SK-N-SH treated with all-trans-retinoic acid at 6 μM for 48 hours (cell line): ENCODE data around the gene SRSF4.

Source experiments
- CREB5 ChIP-seq: fragments of 250-450 bp; sonication (Bioruptor Pico); IDR thresholded peaks from 2 replicates; pipeline ENCODE4 v1.5.1; 2020; ENCODE audit warnings: low read depth, mild to moderate bottlenecking, moderate library complexity
- OSR1 ChIP-seq: fragments of 250-450 bp; sonication (Bioruptor Pico); IDR thresholded peaks from 2 replicates; pipeline ENCODE4 v1.8.0; 2022; ENCODE audit warnings: moderate library complexity, mild to moderate bottlenecking, inconsistent platforms
- PATZ1 ChIP-seq: fragments of 250-450 bp; sonication (Bioruptor Pico); IDR thresholded peaks from 2 replicates; pipeline ENCODE4 v1.8.0; 2020; ENCODE audit warnings: mild to moderate bottlenecking, moderate library complexity, borderline replicate concordance
- PPARA ChIP-seq: fragments of 250-450 bp; sonication (Bioruptor Pico); IDR thresholded peaks from 2 replicates; pipeline ENCODE4 v1.5.0; 2020; ENCODE audit warnings: mild to moderate bottlenecking, borderline replicate concordance
- TOX ChIP-seq: fragments of 250-450 bp; sonication (Bioruptor Pico); IDR thresholded peaks from 2 replicates; pipeline ENCODE4 v1.8.0; 2021; ENCODE audit warnings: mild to moderate bottlenecking, moderate library complexity, borderline replicate concordance
- ZFP30 ChIP-seq: fragments of 450-650 bp; formaldehyde crosslinking; IDR thresholded peaks from 2 replicates; pipeline ENCODE4 v1.5.0; 2022; ENCODE audit warnings: mild to moderate bottlenecking, moderate library complexity
- ZNF565 ChIP-seq: fragments of 450-650 bp; formaldehyde crosslinking; conservative IDR thresholded peaks from 2 replicates; pipeline ENCODE4 v1.5.0; 2020; ENCODE audit warnings: low read depth, mild to moderate bottlenecking, moderate library complexity
- ZNF8 ChIP-seq: fragments of 450-650 bp; formaldehyde crosslinking; IDR thresholded peaks from 2 replicates; pipeline ENCODE4 v1.5.0; 2020; ENCODE audit warnings: mild to moderate bottlenecking, moderate library complexity
- TF ChIP-seq, protein P1 (sequence below): fragments of 250-450 bp; sonication (Bioruptor Pico); IDR thresholded peaks from 2 replicates; pipeline ENCODE4 v1.5.0; 2020; ENCODE audit warnings: mild to moderate bottlenecking, moderate library complexity

DNA sequence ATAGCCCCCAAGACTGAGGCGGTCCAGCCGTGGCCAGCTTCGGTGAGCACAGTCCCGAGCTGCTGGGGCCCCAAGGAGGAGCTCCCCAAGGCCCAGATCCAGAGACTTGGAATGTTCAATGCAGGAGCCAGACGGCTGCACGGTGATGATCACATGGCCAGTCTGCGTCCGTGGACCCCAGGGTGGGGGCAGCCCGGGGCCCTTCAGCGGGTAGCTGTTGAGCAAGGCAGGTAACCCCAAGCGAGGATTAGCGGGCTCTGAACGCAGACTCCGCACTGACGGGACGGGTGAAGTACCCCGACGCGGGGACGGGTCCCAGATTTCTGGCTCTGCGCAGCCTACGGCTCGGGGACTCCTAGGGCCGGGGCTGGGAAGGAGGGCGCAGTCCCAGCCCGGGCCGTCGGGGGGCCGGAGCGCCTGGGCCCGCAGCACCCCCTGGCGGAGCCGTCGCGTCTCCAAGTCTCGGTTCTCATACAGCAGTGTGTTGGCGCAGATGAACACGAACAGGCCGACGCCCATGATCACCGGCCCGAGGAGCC is 60.7 kb downstream of the SRSF4 start:
- TF ChIP-seq ZFP30 (CRISPR knock-in tag): no peak
- TF ChIP-seq TOX (CRISPR knock-in tag): no peak
- TF ChIP-seq, protein P1, sequence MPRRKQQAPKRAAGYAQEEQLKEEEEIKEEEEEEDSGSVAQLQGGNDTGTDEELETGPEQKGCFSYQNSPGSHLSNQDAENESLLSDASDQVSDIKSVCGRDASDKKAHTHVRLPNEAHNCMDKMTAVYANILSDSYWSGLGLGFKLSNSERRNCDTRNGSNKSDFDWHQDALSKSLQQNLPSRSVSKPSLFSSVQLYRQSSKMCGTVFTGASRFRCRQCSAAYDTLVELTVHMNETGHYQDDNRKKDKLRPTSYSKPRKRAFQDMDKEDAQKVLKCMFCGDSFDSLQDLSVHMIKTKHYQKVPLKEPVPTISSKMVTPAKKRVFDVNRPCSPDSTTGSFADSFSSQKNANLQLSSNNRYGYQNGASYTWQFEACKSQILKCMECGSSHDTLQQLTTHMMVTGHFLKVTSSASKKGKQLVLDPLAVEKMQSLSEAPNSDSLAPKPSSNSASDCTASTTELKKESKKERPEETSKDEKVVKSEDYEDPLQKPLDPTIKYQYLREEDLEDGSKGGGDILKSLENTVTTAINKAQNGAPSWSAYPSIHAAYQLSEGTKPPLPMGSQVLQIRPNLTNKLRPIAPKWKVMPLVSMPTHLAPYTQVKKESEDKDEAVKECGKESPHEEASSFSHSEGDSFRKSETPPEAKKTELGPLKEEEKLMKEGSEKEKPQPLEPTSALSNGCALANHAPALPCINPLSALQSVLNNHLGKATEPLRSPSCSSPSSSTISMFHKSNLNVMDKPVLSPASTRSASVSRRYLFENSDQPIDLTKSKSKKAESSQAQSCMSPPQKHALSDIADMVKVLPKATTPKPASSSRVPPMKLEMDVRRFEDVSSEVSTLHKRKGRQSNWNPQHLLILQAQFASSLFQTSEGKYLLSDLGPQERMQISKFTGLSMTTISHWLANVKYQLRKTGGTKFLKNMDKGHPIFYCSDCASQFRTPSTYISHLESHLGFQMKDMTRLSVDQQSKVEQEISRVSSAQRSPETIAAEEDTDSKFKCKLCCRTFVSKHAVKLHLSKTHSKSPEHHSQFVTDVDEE (CRISPR knock-in tag): no peak
- TF ChIP-seq PPARA: no peak
- TF ChIP-seq OSR1 (CRISPR knock-in tag): no peak
- TF ChIP-seq PATZ1: no peak
- no peak for TF ChIP-seq CREB5
- no peak for TF ChIP-seq ZNF565 (CRISPR knock-in tag)
- no peak for TF ChIP-seq ZNF8
